Omental fat pad (tissue), 4 donors: Measurements from ENCODE around the gene PBXIP1. TPM values are rescaled to one million over a fixed set of nuclear protein-coding genes. Genes with fewer than 3 reads are reported as not detected.

Source experiments
- ATAC-seq: fragments of 150-250 bp; one replicate; pipeline ENCODE4 v1.9.1; 2016; ENCODE audit warnings: mild to moderate bottlenecking, moderate library complexity; ENCODE audit not compliant: low FRiP score
- DNase-seq: peaks from one replicate; pipeline ENCODE4 v3.0.0-alpha.2; 2019; ENCODE audit warnings: low spot score
- total RNA-seq, 4 donors: library from RNA; depleted of rRNA; stranded (reverse); fragments of >200 nt; gene quantifications; one replicate each; pipeline ENCODE4 v1.1.0, GENCODE V29; 2016
- TF ChIP-seq, protein P1 (sequence below), 3 donors: fragments of 450-650 bp; IDR thresholded peaks; one replicate each; pipeline ENCODE4 v1.5.1; 2016 to 2017; ENCODE audit warnings: antibody characterized with exemption in 3 of 3, mild to moderate bottlenecking in 3 of 3, moderate library complexity in 2 of 3

Gene PBXIP1
- total RNA-seq, 4 donors from 2014 or later: 65.0 to 93.7 (median 82.0) TPM

DNA sequence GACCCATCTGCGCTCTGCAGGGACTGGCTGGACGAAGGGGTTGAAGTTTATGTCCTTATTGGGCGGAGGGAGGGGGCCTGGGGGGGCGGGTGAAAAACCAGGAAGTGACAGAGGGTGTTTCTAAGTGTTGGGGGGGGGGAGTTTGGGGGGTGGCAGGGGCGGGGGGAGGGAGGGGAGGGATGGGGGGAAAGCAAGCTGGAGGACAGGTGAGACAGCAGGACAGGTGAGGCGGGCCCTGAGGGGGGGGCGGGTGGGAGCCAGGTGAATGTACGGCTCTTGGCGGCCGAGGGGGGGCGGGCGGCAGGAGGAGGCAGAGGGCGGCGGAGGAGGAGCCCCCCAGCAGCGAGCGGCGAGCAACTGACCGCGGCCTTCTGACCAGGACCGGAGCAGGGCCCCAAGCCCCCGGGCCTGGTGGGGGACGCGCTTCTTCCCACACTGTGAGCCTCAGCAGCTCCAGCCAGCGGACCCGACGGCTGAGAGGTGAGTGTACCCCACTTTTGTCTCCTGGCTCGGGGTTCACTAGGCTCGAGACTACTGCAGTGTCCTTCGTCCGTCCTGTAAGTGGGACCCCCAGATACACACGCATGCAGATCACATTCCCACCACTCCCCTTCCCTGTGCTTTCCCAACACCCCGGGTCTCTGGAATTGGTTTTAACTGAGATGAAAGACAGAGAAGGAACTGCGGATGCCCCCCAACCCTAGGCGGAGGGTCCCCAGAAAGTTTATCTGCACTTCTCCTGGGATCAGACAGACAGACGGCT, 46.7 kb upstream of the PBXIP1 start, which contains the start of gene ZBTB7B:
Gene ZBTB7B (plus strand): TSS at position 339 of the 763 bp plus-strand sequence. CDS start 11,859 bp downstream, outside the sequence.
- TF ChIP-seq, protein P1, sequence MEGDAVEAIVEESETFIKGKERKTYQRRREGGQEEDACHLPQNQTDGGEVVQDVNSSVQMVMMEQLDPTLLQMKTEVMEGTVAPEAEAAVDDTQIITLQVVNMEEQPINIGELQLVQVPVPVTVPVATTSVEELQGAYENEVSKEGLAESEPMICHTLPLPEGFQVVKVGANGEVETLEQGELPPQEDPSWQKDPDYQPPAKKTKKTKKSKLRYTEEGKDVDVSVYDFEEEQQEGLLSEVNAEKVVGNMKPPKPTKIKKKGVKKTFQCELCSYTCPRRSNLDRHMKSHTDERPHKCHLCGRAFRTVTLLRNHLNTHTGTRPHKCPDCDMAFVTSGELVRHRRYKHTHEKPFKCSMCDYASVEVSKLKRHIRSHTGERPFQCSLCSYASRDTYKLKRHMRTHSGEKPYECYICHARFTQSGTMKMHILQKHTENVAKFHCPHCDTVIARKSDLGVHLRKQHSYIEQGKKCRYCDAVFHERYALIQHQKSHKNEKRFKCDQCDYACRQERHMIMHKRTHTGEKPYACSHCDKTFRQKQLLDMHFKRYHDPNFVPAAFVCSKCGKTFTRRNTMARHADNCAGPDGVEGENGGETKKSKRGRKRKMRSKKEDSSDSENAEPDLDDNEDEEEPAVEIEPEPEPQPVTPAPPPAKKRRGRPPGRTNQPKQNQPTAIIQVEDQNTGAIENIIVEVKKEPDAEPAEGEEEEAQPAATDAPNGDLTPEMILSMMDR (IDR thresholded peaks at IDR 0.05): no peak
- DNase-seq (no peak), ATAC-seq (peak; percentile 1)

DNA sequence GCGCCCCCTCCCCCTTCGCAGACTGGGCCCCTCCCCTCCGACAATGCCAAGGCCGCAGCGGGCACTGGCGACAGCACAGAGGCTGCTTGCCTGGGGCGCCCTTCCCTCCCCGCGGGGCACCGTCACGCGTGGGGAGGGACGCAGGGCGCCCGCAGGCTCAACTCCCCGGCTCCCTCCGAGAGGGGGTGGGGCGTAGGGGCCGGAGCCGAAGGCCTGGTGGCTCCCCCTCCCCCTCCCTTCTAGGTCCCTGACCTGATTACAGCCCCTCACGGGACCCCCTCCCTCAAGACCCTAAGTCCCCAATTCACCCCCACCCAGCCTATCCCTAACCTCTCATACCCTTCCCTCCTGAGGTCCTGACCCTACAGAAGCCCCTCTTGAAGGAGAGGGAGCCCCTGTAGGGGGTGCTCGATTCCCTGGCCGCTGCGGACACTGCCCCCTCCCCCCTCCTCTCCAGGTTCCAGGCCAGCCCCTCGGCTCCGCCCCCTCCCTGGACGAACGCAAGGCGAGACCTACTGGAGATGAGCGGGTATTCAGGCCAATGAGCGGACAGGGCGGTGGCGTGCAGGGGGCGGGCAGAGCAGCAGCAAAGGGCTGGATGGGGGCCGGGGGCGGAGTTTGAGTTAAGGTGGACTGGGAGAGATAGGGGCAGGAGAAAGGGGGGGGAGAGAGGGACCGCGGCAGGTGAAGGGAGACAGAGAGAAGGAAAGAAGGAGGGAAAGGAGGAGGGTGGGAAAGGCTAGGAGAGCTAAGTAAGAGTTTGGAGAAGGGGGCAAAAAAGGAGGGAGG, 46.0 kb upstream of the PBXIP1 start:
- TF ChIP-seq, protein P1 (IDR thresholded peaks at IDR 0.05): no peak
- DNase-seq (peak; percentile 97), ATAC-seq (peak; percentile 79)

DNA sequence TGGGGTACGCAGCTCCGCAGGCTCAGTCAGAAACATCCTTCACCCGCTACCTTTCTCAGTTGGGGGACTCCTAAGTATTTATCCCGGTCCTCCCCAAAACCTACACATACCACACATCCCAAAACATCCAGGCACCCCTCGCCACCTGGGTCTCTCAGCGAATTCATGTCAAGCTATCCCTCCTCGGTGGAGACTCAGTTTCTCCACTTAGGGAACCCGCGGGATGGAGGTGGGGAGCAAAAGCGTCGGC, 45.5 kb upstream of the PBXIP1 start:
- DNase-seq (no peak), ATAC-seq (no peak)

DNA sequence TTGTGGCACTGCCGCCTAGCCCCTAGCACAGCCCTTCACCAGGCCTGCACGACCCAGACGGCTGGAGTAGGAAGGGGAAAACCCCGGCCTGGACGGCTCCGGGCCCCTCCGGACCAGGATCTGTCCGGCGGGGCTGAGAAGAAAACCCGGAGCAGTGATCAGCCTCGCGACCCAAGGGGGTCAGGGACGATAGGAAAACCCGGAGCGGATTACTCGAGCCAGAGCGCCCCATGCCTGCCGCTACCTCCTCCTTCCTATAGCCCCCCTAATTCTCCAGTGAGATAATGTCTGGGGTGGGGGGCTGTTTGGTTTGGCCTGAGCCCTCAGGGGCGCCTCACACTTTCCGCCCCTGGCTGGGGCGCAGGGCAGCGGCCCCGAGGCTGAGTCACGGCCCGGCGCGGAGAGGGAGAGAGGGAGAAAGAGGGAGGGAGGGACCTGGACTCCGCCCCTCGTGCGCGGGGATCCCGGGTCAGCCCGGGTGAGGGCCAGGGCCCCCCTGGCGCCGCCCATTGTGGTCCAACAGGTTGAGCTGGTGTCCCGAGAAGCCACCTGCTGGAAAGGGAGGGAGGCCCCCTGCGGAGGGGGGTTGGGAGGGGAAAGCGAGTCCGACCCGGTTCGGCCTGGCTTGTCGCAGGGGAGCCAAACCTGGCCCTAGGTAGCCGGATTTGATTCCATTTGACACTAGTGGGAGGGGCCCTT, 45.0 kb upstream of the PBXIP1 start:
- DNase-seq (peak; percentile 67), ATAC-seq (peak; percentile 67)
- TF ChIP-seq, protein P1 (IDR thresholded peaks at IDR 0.05): no peak

More for the DNA sequence above, 45.5 kb upstream of the PBXIP1 start:
- TF ChIP-seq, protein P1 (IDR thresholded peaks at IDR 0.05): no peak

DNA sequence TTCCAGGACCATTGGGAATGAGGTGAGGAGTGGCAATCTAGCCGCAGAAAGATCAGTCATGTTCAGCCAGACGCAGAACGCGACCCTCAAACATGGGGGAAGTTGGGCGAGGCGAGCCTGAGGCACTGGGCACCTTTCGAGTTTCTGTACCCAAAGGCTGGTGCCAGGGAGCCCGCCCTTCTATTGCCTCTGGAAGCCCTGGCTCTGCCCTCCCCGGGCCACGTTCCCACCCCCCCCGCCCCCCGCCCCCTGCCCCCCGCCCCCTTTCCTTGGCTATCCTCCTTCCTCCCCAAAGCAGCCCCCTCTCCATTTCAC, 44.5 kb upstream of the PBXIP1 start:
- DNase-seq: no peak
- no peak for ATAC-seq
- TF ChIP-seq, protein P1 (IDR thresholded peaks at IDR 0.05): no peak

DNA sequence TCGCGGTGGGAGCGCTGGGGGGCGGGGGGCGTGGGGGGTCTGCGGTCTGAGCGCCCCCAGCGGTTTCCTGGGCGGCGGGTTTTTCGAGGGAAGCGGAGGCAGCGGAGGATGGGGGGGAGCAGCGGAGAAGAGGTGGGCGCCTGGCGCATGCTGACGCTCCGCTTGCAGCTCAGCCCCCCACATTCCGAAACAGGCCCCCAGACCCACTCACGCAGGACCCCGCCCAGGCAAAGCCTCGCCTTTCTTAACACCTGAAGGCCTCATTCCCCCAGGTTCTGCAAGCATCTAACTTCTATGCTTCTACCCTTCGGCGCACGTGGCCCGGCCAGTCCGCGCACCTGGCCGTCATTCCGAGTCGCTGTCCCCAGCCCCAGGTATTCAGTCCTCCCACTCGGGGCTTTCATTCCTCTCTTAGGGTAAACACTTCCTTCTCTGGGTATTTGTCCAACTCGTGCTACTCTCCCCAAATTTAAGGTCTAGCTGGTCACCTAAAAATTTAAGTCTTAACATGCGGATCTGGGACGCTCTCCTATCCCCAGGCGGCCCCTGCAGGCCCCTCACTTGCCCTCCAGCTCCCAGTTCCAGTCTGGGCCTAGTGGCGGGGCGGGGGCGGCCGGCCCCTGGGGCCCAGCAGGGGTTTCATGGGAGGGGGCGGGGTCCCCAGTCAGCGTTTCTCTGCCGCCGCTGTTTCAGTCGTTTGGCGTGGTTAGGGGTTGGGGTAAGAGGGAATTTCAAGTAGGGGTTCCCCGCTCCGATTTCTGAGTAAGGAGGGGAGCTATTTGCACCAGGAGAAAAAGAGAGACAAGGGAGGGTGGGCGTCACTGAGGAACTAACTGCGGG, 43.9 kb upstream of the PBXIP1 start:
- no peak for ATAC-seq
- TF ChIP-seq, protein P1 (IDR thresholded peaks at IDR 0.05): no peak
- no peak for DNase-seq
